ENCODE measurements around the gene SPPL3. TPM values are rescaled to one million over a fixed set of nuclear protein-coding genes. Genes with fewer than 3 reads are reported as not detected.

Gene SPPL3
- total RNA-seq, 2 experiments from 2014 or later = 38.3 to 43.4 TPM

DNA sequence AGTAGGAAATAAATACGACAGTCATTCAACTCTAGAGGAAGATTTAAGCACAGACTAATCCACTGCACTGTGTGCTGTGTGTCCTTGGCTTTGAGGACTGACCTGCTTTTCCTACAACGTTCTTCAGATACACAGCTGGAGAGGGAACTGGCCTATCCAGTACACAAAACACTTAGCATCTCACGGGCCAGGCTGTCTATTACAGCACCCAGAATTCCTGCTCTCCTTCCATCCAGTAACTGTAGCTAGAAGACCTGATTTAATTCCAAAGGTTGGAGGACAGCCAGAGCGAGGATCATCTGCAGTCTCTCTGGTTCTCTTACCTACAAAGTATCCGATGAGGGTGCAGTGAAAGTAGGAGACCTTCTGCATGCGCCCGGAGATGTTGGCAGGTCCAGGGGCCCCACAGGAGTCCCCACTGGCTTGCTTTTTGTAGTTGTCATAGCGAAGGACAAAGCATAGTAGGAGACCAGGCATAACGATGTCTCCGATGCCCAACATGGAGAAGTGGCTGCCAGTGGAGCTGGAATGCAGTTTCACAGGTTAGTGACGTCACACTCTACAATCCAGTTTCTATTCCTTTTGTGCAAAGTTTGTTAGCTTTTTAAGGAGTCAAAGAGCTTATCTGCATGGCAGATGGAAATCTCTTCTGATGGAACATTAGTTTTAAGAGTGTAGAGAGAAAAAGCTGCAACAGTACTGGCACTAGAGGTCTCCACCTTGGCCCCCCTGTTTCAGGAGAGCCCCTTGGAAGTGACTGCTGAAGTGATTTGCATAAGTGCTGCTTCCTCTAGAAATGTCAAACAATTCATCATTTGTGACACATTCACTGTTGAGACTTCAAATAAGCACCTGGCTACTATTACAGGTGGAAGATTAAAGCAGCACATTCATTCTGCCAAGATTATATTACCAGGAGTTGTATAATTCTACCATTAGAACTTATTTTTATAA lies 136.8 kb downstream of the SPPL3 start:
- no peaks in the 10 kb centered on the region for H3K9me3 ChIP-seq (ENCODE audit: control insufficient read depth in 1 of 2, insufficient read depth in 1 of 2, low read length in 2 of 2)

DNA sequence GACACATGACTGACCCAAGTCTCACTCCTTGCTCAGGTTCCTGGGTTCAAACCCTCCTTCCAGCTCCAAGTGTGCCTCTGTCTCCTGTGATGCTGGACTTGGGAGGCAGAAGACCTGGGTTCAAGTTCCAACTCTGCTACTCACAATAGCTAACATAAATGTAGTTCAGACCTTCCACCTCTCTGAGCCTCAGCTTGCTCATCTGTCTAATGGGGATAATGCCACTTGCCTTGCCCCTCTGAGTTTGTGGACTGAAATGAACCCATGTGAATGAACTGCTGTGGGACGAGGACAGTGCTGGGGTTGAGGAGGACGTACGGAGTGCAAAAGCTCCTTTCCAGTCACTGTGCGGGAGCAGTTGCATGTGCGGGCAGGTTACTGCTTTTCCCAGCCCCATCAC lies 137.6 kb downstream of the SPPL3 start:
- intact Hi-C loops (cut with DNase I, micrococcal nuclease) = loop anchor here in 1 of 2 experiments (10.0 kb wide), 1 partner anchor 338 kb away; no protein-coding TSS in a partner anchor
- TF ChIP-seq CTCF (IDR thresholded peaks at IDR 0.05) = no peak
- Histone ChIP-seq H3K27ac (ENCODE audit: low read depth in 1 of 2, low read length in 2 of 2) (no peak overlapping the region), H3K9me3 (ENCODE audit: control insufficient read depth in 1 of 2, insufficient read depth in 1 of 2, low read length in 2 of 2) (no peaks in the 10 kb centered on the region), H3K4me1 (ENCODE audit: insufficient read depth, low read length) (peaks cover 3% of the 10 kb centered on the region), H3K36me3 (ENCODE audit: insufficient read depth, low read length) (peaks cover 76% of the 10 kb centered on the region), H3K4me3 (ENCODE audit: low read length) (no peak overlapping the region), H3K27me3 (ENCODE audit: control insufficient read depth in 1 of 2, insufficient read depth in 2 of 2, low read length in 2 of 2) (no peaks in the 10 kb centered on the region)
- POLR2A ChIA-PET = no interaction called here
- CTCF ChIA-PET = no interaction called here
- peaks cover 93% of the 10 kb centered on the region for H3K36me3 Mint-ChIP-seq (ENCODE audit: low read depth)
- no peak overlapping the region for H3K27ac Mint-ChIP-seq
- H3K27me3 Mint-ChIP-seq = no peaks in the 10 kb centered on the region
- H3K4me1 Mint-ChIP-seq (ENCODE audit: low read depth) = peaks cover 8% of the 10 kb centered on the region
- no peak overlapping the region for H3K4me3 Mint-ChIP-seq
- ATAC-seq (ENCODE audit: poor library complexity) (no peak), DNase-seq (no peak)
- no peaks in the 10 kb centered on the region for H3K9me3 Mint-ChIP-seq

More for the DNA sequence above, 136.8 kb downstream of the SPPL3 start:
- Histone ChIP-seq H3K4me3 (ENCODE audit: low read length) (no peak overlapping the region), H3K27me3 (ENCODE audit: control insufficient read depth in 1 of 2, insufficient read depth in 2 of 2, low read length in 2 of 2) (no peaks in the 10 kb centered on the region), H3K4me1 (ENCODE audit: insufficient read depth, low read length) (no peaks in the 10 kb centered on the region), H3K27ac (ENCODE audit: low read depth in 1 of 2, low read length in 2 of 2) (no peak overlapping the region), H3K36me3 (ENCODE audit: insufficient read depth, low read length) (peaks cover 74% of the 10 kb centered on the region)
- Mint-ChIP-seq H3K9me3 (no peaks in the 10 kb centered on the region), H3K4me3 (no peak overlapping the region), H3K36me3 (ENCODE audit: low read depth) (peaks cover 93% of the 10 kb centered on the region), H3K27me3 (no peaks in the 10 kb centered on the region), H3K4me1 (ENCODE audit: low read depth) (peaks cover under 1% of the 10 kb centered on the region), H3K27ac (no peak overlapping the region)
- DNase-seq = no peak
- TF ChIP-seq CTCF (IDR thresholded peaks at IDR 0.05) = no peak
- POLR2A ChIA-PET = no interaction called here
- ATAC-seq (ENCODE audit: poor library complexity) = no peak
- intact Hi-C loops (cut with DNase I, micrococcal nuclease) = loop anchor here in 1 of 2 experiments (10.0 kb wide), 1 partner anchor 337 kb away; no protein-coding TSS in a partner anchor
- CTCF ChIA-PET = no interaction called here

- Mint-ChIP-seq H3K36me3 (ENCODE audit: low read depth) (peaks cover 86% of the 10 kb centered on the region), H3K27me3 (no peaks in the 10 kb centered on the region), H3K4me3 (no peak overlapping the region), H3K9me3 (no peaks in the 10 kb centered on the region), H3K4me1 (ENCODE audit: low read depth) (peaks cover 23% of the 10 kb centered on the region), H3K27ac (no peak overlapping the region)
- H3K9me3 ChIP-seq (ENCODE audit: control insufficient read depth in 1 of 2, insufficient read depth in 1 of 2, low read length in 2 of 2) = no peaks in the 10 kb centered on the region
- no peak for DNase-seq
- H3K27ac ChIP-seq (ENCODE audit: low read depth in 1 of 2, low read length in 2 of 2) = no peak overlapping the region
- H3K36me3 ChIP-seq (ENCODE audit: insufficient read depth, low read length) = peaks cover 74% of the 10 kb centered on the region
- peaks cover 20% of the 10 kb centered on the region for H3K4me1 ChIP-seq (ENCODE audit: insufficient read depth, low read length)
- H3K27me3 ChIP-seq (ENCODE audit: control insufficient read depth in 1 of 2, insufficient read depth in 2 of 2, low read length in 2 of 2) = no peaks in the 10 kb centered on the region
- intact Hi-C loops (cut with DNase I, micrococcal nuclease) = loop anchor here in 1 of 2 experiments (10.0 kb wide), 1 partner anchor 340 kb away; no protein-coding TSS in a partner anchor
- CTCF ChIA-PET = no interaction called here
- ATAC-seq (ENCODE audit: poor library complexity) = no peak
- H3K4me3 ChIP-seq (ENCODE audit: low read length) = no peak overlapping the region
- POLR2A ChIA-PET = no interaction called here
- no peak for TF ChIP-seq CTCF (IDR thresholded peaks at IDR 0.05)
Observed at GRCh38 chr12:120764816-120765215, 139.3 kb downstream of the SPPL3 start.
